Measurements from ENCODE around the gene RAB27B.
"Not testable (repeated sequence)": the region's sequence is repeated elsewhere in the genome, so short reads cannot be mapped to it uniquely, and the experiment has no call there.

Gene RAB27B

GRCh38 chr18:54820785-54821275 lies 7.4 kb upstream of the RAB27B start:
- FAIRE-seq: not testable (repeated sequence)

DNA sequence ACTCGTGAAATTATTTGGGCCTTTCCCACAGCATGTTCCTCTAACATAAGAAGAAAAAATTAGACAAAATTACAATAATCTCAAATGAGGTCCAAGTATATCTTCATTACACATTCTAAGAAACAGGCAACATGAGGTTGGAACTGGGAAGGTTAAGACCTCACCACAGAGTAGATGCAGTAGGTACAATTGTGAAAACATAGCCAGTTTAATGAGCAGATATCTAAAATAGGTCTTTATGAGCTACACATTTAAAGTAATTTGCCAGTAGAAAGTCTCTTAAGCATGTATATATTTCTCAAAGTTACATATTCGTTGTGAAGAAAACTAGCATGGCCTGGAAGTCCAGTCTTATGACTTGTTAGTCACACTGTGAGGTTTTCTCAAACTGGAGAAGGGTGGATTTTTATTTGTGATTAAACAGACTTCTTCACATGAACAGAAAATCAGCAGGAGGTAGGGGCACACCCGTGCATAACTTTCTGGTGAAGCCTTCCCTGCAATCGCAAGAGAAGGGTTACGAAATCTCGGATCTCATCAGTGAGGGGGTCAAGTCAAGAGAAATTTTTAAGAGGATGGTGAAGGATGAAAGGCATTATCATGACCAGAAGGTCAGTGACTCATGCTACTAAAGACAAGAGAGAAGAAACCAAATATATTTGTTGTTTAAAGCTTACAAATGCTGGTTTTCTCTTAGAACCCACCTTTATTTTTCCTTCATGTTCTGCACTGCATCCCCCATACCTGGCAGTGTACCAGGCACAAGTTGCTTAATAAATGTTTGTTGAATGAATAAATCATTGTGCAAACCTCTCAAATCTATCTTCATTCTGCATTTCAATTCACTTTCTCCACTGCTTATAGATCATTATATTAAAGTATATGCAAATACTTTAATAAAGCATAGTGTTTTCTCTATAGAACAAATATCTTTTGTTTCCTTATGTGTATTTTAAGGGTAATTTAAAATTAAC lies 5.1 kb upstream of the RAB27B start:
- no peak for FAIRE-seq

GRCh38 chr18:54824761-54825160 lies 3.5 kb upstream of the RAB27B start:
- FAIRE-seq: no peak

GRCh38 chr18:54825601-54826344 lies 2.5 kb upstream of the RAB27B start:
- FAIRE-seq: no peak

GRCh38 chr18:54828986-54829385 lies 709 bp downstream of the RAB27B start:
- no peak for FAIRE-seq

- no peak for FAIRE-seq
Observed at GRCh38 chr18:54829856-54830255, 1.6 kb downstream of the RAB27B start.

GRCh38 chr18:54830260-54830659 lies 2.0 kb downstream of the RAB27B start:
- no peak for FAIRE-seq

- FAIRE-seq: no peak
Observed at GRCh38 chr18:54830866-54831265, 2.6 kb downstream of the RAB27B start.

GRCh38 chr18:54835944-54836343 lies 7.7 kb downstream of the RAB27B start:
- FAIRE-seq: no peak

GRCh38 chr18:54843314-54843713 lies 15.0 kb downstream of the RAB27B start:
- no peak for FAIRE-seq

DNA sequence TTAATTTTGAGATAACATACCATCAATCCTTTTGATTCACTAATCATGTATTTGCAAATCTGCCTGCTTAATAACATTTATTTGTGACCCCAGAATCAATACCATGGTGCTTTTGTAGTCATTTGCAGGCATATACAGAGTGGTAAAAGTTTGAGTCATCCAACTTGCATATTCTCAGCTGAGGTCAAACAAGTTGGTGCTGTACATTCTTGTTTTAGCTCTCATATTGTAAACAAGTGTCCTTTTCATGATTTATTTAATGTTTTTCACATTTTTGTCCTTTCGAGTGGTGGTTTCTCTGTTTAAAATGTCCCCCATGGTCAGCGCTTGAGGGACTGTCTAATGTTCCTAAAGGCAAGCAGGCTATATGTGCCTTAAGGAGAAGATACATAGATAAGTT lies 17.5 kb downstream of the RAB27B start:
- no peak for FAIRE-seq

DNA sequence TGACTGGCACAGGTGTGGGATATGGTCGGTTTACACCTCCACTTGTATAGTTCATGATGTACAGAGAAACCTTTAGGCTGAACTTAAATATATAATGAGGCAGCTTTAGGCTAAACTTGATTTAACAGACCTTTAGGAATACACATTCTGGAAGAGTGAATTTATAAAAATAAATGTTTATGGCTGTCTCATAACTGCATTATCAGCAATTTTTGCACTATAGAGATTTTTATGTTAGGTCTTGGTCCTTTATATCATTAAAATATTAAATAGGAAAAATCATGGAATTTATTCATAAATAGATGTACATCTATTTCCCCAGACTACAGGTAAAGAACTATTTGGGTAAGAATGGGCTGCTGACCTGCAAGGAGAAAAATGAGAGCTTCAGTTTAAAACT lies 19.8 kb downstream of the RAB27B start:
- no peak for FAIRE-seq

GRCh38 chr18:54849683-54850082 lies 21.4 kb downstream of the RAB27B start:
- no peak for FAIRE-seq

- FAIRE-seq: no peak
Observed at GRCh38 chr18:54850598-54850997, 22.3 kb downstream of the RAB27B start.

GRCh38 chr18:54852780-54853675 lies 24.8 kb downstream of the RAB27B start:
- no peak for FAIRE-seq

DNA sequence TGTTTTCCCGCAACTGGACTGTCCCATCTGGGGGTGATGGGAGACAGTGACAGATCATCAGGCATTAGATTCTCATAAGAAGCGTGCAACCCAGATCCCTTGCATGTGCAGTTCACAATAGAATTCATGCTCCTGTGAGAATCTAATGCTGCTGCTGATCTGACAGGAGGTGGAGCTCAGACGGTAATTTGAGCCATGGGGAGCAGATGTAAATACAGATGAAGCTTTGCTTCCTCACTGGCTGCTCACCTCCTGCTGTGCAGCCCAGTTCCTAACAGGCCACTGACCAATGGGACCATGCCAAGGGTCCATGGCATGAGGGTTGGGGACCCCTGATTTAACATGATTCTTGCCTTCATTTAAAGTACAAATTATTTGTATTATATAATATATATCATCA lies 26.8 kb downstream of the RAB27B start:
- FAIRE-seq: not testable (repeated sequence)

- FAIRE-seq: no peak
Observed at GRCh38 chr18:54856105-54856646, 27.9 kb downstream of the RAB27B start.

DNA sequence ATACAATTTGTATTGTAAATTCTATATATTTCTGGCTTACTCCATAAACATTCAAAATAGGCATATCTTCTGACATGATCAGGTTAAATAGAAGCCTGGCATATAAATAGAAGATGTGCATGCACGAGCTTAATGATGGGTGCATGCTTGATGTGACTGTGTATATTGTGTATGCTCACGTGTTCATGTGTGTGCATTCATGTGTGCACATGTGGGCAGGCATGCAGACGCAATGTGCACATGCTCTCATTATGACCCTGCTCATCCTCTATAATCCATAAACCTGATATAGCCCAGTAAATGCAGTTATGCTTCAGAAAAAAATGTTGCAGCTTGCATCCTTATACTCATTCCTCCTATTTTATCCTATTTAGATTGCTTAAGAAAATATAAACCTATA lies 29.2 kb downstream of the RAB27B start:
- no peak for FAIRE-seq

DNA sequence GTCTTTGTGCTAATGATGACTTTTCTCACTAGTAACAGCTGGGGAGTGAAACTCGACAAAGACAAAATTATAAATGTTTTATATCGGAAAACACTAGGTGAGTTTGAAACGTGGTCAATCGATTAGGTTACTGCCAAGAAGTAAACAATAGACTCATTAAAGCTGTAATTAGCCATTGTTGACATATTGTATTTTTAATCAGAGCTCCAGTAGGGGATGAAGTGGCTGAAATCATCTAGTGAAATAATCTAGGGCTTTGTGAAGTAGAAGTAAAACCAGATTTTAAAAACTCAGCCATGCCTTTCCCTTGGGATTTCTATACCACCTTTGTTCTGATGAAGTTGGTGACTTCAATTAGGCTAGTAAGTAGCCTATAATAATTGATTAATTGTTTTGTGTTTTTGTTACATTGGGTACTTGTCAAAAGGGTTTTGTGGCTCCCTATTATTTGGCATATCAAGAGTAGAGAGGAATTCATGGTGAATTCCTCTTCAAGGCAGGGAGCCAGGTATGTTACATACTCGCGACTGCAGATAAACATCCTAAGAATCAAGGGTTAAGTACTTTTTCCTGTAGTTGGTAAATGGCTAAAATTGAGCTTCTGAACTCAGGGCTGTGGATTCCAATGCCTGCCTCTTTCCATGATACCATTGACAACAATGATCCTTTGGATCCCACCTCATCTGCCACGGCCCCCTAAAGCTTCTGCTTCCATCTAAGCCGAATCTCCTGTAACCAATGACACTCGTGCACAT lies 31.6 kb downstream of the RAB27B start:
- FAIRE-seq: no peak

DNA sequence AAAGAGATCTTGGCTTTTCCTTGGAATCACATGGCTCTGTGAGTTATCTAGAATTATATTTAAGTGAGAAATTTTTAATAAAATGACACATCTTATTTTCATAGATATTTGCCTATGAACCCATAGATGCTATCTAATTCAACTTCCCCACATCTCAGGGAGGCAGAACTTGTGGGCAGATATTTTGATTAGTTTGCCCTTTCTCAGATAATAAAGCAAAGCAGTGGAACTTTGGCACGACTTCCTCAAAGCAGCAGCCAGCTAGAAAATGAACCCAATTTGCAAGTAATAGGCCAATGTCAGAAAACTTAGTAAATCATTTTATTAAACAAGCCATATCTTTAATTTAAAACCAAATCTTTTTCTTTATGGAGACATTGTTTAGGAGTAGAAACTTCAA lies 32.7 kb downstream of the RAB27B start:
- no peak for FAIRE-seq

DNA sequence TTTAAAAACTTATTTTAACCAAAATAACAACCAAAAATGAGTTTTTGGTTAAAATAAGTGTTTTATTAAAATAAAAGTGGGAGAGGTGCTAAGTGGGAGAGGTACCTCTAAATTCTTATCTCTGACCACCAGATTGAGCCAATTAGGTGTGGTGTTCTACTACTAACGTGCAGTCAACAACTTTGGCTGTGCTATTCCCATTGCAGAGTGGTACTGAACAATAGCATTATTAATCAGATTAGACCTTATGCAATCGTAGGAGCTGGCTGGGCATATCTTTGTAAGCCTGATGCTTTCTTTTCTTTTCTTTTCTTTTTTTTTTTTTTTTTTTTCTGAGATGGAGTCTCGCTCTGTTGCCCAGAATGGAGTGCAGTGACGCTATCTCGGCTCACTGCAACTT lies 38.9 kb downstream of the RAB27B start:
- no peak for FAIRE-seq

- no peak for FAIRE-seq
Observed at GRCh38 chr18:54871231-54871630, 43.0 kb downstream of the RAB27B start.
